NCI-H69 (cell line): ENCODE results near the gene NXN.
"Not testable (repeated sequence)": the region's sequence is repeated elsewhere in the genome, so short reads cannot be mapped to it uniquely, and the experiment has no call there.

ENCODE experiments used
- DNase-seq: peaks from one replicate; lab custom pipeline; 2025; lab: John Stamatoyannopoulos, UW

NXN gene

GRCh38 chr17:953767-954166 lies 25.8 kb downstream of the NXN start:
- no peak for DNase-seq

- not testable (repeated sequence) for DNase-seq
Observed at GRCh38 chr17:952592-952991, 27.0 kb downstream of the NXN start.

- no peak for DNase-seq
Observed at GRCh38 chr17:951325-952132, 28.0 kb downstream of the NXN start.

GRCh38 chr17:949623-950303 lies 29.8 kb downstream of the NXN start:
- peak; percentile 14 for DNase-seq

- DNase-seq = no peak
Observed at GRCh38 chr17:948284-948852, 31.2 kb downstream of the NXN start.

- no peak for DNase-seq
Observed at GRCh38 chr17:946510-947236, 32.9 kb downstream of the NXN start.

- no peak for DNase-seq
Observed at GRCh38 chr17:945672-946071, 33.9 kb downstream of the NXN start.

GRCh38 chr17:944266-944826 lies 35.2 kb downstream of the NXN start:
- DNase-seq = no peak

GRCh38 chr17:935485-935884 lies 44.1 kb downstream of the NXN start:
- no peak for DNase-seq

GRCh38 chr17:933312-934073 lies 46.1 kb downstream of the NXN start:
- DNase-seq = no peak

- no peak for DNase-seq
Observed at GRCh38 chr17:930258-930657, 49.3 kb downstream of the NXN start.

- DNase-seq = no peak
Observed at GRCh38 chr17:929586-929985, 50.0 kb downstream of the NXN start.

- peak; percentile 74 for DNase-seq
Observed at GRCh38 chr17:927611-928461, 51.7 kb downstream of the NXN start.

- no peak for DNase-seq
Observed at GRCh38 chr17:925817-926216, 53.8 kb downstream of the NXN start.

- no peak for DNase-seq
Observed at GRCh38 chr17:924711-925475, 54.7 kb downstream of the NXN start.

GRCh38 chr17:924306-924705 lies 55.3 kb downstream of the NXN start:
- DNase-seq = not testable (repeated sequence)

GRCh38 chr17:923633-924032 lies 55.9 kb downstream of the NXN start:
- no peak for DNase-seq

- no peak for DNase-seq
Observed at GRCh38 chr17:921161-921560, 58.4 kb downstream of the NXN start.

- DNase-seq = no peak
Observed at GRCh38 chr17:920190-920589, 59.4 kb downstream of the NXN start.
